HG03175 (cell line): ENCODE measurements around the gene TMEM94.

Experiments
- ATAC-seq: cut with Tn5 transposase; IDR thresholded peaks from one replicate; pipeline ENCODE4 v1.9.1; 2021; ENCODE audit warnings: mild to moderate bottlenecking, moderate library complexity; ENCODE audit not compliant: unreplicated experiment

Gene TMEM94

GRCh38 chr17:75494326-75494877 is 38.0 kb downstream of the TMEM94 start:
- ATAC-seq, result no peak

GRCh38 chr17:75496005-75496404 is 39.6 kb downstream of the TMEM94 start:
- no peak for ATAC-seq

GRCh38 chr17:75498039-75498725 is 41.7 kb downstream of the TMEM94 start:
- no peak for ATAC-seq

GRCh38 chr17:75498726-75499213 is 42.3 kb downstream of the TMEM94 start:
- no peak for ATAC-seq

DNA sequence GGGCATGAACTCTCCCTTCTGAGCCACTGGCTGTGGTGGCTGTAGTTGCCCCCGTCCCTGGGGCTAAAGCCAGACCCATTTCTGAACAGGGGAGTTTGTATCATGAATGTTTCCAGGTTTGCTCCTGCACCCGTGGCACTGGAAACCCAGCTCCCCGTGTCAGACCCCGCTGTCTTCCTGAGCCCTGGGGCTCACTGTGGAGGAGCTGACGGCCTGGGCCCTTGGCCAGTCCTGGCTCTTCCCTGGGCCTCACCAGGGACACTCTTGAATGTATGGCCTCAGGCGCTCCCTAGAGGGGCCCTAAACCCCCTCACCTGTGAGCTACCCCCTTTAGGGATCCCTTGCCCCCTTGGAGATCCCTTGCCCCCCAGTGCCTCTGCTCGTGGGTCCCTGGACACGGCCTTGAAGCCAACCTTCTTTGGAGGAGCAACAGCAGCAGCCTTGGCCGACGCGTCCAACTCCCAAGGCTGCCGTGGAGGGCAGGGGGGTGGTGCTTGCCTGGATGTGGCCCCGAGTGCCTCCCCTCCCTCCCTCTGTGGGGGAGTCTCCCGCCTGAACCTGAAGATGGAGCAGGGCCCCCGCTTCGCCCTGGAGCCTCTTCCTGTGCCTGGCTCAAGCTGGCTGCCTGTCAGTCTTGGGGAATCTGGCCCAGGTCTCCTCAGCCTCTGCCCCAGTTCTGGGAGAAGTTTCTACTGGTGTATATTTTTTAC is 43.0 kb downstream of the TMEM94 start:
- no peak for ATAC-seq

DNA sequence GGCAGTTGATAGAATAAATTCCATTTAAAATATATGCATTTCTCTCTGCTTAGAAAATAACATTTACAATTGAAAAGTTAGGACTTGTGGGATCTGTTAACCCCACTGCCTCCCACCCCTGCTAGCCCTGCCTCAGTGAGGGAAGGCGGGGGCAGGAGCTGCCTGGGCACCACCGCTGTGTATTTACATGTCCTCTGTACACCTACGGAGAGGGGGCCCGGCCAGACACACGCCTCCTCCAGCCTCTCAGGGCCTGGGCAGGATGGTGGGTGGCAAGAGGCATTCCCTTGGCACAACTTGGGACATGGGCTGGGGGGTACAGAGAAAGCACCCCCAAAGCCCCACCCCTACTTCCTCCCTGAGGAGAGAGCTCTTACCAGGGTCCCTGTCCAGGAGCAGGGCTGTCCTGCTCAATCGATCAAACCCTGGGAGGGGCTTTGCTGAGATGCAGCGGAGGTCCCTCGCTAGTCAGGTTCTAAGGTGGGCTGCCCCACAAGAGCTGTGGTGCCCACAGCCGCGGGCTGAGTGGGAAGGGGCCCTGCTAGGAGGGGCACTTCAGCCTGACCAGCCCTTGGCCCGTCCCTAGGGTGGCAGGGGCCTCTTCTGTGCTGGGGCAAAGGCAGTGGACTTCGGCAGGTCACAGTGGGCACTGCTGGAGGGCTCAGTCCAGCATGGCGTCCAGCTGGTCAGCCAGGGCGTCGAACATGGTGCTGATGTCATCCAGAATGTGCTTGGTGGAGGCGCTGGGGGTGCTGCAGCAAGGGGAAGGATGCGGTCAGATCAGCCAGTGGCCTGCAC is 44.2 kb downstream of the TMEM94 start:
- no peak for ATAC-seq

DNA sequence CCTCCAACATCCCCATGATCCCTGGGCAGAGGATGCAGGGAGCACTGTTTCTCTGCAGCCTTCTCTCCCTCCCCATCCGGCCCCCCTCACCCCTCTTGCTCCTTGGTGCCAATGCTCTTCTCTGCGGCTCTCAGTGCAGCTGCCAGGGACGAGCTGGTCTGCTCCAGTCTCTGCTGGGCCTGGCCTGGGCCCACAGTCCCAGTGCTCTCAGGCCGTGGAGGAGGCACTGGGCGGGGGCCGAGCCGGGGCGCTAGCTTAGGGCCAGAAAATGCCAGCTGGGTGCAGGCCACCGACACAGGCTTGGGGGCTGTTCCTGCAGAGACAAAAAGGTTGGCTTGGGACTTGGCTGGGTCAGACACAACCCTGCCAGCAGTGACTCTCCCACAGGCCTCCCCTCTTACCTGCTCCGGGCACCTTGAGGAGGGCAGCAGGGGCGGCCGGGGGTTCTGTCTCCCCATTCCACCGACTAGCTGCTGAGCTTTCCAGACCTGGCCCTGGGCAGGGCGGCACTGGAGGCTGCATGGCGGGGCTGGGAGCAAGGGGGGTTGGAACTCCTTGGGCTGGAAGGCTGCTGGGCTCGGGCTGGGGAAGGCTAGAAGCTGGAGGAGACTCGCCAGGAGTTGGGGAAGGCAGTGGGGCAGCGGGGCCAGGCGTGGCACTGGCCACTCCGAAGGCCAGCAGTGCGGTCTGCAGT is 45.1 kb downstream of the TMEM94 start:
- no peak for ATAC-seq

GRCh38 chr17:75502072-75502720 is 45.8 kb downstream of the TMEM94 start:
- ATAC-seq, result no peak

GRCh38 chr17:75502721-75503329 is 46.4 kb downstream of the TMEM94 start:
- no peak for ATAC-seq

- ATAC-seq, result no peak
Observed at GRCh38 chr17:75503337-75503950, 47.0 kb downstream of the TMEM94 start.

DNA sequence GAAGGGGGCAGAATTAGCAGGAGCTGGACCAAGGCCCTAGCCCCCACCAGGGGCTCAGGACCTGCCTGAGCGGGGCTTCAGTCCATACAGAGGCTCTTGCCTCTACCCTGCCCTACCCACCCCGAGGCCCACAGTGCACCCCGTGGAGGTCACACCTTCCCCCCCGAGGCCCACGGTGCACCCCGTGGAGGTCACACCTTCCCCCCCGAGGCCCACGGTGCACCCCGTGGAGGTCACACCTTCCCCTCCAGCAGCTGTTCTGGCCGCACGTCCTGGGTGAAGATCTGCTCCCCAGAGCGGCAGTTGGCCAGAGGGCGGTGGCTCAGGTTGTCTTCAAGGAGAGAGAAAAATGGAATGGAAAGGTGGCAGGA is 47.5 kb downstream of the TMEM94 start:
- ATAC-seq, result no peak

DNA sequence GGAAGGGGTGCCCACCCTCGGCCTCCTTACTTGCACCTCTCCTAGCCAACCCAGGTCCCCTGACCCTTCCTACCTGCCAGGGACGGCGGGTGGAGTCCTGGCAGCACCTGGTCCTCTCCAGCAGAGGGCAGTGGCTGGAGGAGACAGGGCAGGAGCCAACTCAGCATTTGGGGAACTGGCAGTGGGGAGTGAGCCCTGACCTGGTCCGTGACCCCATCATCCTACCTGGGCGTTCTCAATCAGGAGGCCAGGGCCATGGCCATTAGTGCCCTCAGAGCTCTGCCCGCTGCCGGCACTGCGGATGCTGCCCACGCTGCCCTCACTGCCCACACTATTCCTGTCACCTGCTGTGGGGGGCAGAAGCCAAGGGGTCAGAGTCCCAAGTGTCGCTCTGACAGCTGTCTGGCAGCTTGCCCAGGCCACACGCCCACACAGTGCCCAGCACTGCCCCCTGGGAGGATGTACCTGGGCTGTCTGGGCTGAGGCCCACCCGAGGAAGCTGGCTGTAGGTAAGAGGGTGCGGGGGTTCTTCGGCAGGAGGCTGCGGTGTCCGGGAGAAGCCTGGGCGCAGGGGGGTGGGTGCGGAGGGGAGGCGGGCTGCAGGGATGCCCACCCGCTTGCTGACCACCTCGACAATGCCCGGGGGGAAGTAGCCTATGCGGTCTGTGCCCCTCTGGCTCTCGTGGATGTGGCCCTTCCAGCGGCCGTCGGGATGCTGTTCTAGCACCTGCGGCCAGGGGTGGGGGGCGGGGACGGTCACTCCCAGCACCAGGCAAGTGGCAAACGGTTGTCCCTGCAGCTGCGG is 48.1 kb downstream of the TMEM94 start:
- ATAC-seq, result no peak

GRCh38 chr17:75505152-75505409 is 48.6 kb downstream of the TMEM94 start:
- no peak for ATAC-seq

GRCh38 chr17:75505640-75506039 is 49.2 kb downstream of the TMEM94 start:
- ATAC-seq, result no peak

DNA sequence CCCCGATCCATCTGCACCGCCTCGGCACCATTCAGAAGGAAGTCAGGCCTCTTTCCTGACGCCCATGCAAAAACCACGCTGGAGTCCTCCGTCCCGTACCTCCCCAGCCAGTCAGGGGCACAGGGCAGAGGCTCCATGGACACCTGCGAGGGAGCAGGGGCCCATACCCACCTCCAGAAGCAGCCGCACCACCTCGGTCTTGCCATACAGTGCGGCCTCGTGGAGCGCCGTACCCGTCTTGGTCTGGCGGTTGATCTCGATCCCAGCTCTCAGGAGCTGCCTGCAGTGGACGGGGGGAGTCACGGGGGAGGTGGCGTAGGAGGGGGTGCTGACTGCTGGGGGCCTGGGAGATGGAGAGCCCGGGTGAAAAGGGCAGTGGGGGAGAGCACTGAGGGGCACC is 49.7 kb downstream of the TMEM94 start:
- no peak for ATAC-seq

GRCh38 chr17:75506888-75507287 is 50.5 kb downstream of the TMEM94 start:
- no peak for ATAC-seq

GRCh38 chr17:75507733-75508719 is 51.6 kb downstream of the TMEM94 start:
- ATAC-seq, result no peak

DNA sequence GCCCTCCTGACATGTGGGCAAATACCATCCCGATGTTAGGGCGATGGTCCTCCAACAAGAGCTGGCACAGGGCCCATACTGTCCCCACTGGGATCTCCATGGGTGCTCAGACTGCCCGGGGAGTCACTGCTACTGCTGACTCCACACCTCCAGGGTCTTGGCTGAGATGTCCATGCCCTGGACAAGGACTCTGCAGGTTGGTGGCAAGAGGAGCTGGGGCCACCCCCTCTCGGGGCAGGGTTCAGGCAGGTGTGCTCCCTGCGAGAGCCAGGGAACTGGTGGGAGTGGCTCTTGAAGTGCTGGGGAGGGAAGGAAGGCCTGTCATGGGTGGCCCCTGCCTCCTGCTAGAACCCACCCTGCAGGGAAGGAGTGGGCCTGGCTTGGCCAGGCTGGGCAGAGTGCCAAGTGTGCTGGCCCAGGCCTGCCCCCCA is 52.5 kb downstream of the TMEM94 start:
- no peak for ATAC-seq
